Glutamatergic neuron (in vitro differentiated cells): ENCODE measurements around the gene MBOAT7. TPM values are rescaled to one million over a fixed set of nuclear protein-coding genes. Genes with fewer than 3 reads are reported as not detected.

Experiments used
- DNase-seq: peaks from one replicate; pipeline ENCODE4 v3.0.0; 2022
- H3K27ac Mint-ChIP-seq: one replicate; pipeline ENCODE4 v1.8.0; 2020; ENCODE audit warnings: mild to moderate bottlenecking, mixed read lengths, inconsistent platforms; ENCODE audit not compliant: unreplicated experiment
- H3K27me3 Mint-ChIP-seq: one replicate; pipeline ENCODE4 v1.8.0; 2020; ENCODE audit warnings: mild to moderate bottlenecking, moderate library complexity, mixed read lengths, inconsistent platforms; ENCODE audit not compliant: unreplicated experiment
- H3K36me3 Mint-ChIP-seq: one replicate; pipeline ENCODE4 v1.8.0; 2020; ENCODE audit warnings: mild to moderate bottlenecking, mixed read lengths, inconsistent platforms; ENCODE audit not compliant: unreplicated experiment
- H3K4me1 Mint-ChIP-seq: one replicate; pipeline ENCODE4 v1.8.0; 2020; ENCODE audit warnings: mild to moderate bottlenecking, low read depth, mixed read lengths, inconsistent platforms; ENCODE audit not compliant: unreplicated experiment
- H3K4me3 Mint-ChIP-seq: one replicate; pipeline ENCODE4 v1.8.0; 2020; ENCODE audit warnings: mild to moderate bottlenecking, mixed read lengths, inconsistent platforms; ENCODE audit not compliant: unreplicated experiment
- H3K9me3 Mint-ChIP-seq: one replicate; pipeline ENCODE4 v1.8.0; 2020; ENCODE audit warnings: mild to moderate bottlenecking, moderate library complexity, mixed read lengths, inconsistent platforms; ENCODE audit not compliant: unreplicated experiment
- total RNA-seq: library from RNA; stranded (reverse); fragmentation: NEBNext Ultra II Directional; extraction: Animal tissue kit (Norgen Biotek cat#: 25700); gene quantifications from one replicate; pipeline ENCODE4 v1.2.1, GENCODE V29; 2021; ENCODE audit not compliant: unreplicated experiment
- TF ChIP-seq, protein P1 (sequence below): fragments of 200-600 bp; sonication (generic); IDR thresholded peaks from one replicate; pipeline ENCODE4 v1.5.0; 2021; ENCODE audit not compliant: partially characterized antibody, unreplicated experiment

Gene MBOAT7
- total RNA-seq, 1 donor from 2014 or later: 62.0 TPM

DNA sequence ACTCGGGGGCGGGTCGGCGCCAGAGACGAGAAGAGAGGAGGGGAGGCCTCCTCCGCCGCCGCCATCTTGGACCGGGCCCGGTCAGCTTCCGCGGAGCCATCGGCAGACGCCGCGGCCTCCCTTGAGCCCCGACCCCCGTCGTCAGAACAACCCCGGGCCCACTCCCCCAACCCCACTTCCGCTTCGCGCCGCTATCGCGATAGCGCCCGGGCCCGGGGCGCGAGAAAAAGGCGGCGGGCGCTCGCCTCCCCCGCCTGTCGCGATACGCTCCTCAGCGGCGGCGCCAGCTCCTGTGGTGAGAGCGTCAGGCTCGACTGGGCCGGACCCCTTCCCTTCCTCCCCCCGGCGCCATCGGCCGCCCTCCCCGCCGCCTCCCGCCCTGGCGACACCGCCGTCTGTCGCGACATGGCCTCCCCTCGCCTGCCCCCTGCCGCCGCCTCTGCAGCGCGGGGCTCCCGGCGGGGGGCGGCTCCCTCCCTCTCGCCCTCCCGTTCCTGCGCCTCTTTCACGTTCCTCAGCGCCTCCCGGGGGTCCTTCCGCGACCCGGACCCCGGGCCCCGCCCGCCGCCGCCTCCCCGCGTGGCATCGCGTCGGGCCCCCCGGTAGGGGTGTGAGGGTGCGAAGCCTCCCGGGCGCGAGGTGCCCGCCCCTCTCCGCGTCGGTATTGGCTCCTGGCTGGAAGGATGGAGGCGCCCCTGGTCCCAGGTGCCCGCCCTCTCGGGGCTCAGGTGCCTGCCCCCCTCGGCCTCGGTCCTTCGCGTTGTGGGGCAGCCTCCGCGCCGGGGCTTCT is 51.5 kb downstream of the MBOAT7 start, which contains the start of gene CNOT3:
Gene CNOT3 (plus strand): TSS at position 64 of the 790 bp plus-strand sequence. CDS start 5,217 bp downstream, outside the sequence.
- peak; percentile 57 for DNase-seq
- Mint-ChIP-seq H3K36me3 (no peaks in the 10 kb centered on the region), H3K9me3 (peaks cover 11% of the 10 kb centered on the region), H3K4me3 (peak within 1 kb of the TSS; percentile 96), H3K4me1 (peaks cover 3% of the 10 kb centered on the region), H3K27me3 (peaks cover 16% of the 10 kb centered on the region), H3K27ac (peak within 1 kb of the TSS; percentile 84)
- TF ChIP-seq, protein P1, sequence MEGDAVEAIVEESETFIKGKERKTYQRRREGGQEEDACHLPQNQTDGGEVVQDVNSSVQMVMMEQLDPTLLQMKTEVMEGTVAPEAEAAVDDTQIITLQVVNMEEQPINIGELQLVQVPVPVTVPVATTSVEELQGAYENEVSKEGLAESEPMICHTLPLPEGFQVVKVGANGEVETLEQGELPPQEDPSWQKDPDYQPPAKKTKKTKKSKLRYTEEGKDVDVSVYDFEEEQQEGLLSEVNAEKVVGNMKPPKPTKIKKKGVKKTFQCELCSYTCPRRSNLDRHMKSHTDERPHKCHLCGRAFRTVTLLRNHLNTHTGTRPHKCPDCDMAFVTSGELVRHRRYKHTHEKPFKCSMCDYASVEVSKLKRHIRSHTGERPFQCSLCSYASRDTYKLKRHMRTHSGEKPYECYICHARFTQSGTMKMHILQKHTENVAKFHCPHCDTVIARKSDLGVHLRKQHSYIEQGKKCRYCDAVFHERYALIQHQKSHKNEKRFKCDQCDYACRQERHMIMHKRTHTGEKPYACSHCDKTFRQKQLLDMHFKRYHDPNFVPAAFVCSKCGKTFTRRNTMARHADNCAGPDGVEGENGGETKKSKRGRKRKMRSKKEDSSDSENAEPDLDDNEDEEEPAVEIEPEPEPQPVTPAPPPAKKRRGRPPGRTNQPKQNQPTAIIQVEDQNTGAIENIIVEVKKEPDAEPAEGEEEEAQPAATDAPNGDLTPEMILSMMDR: peak; percentile 26

DNA sequence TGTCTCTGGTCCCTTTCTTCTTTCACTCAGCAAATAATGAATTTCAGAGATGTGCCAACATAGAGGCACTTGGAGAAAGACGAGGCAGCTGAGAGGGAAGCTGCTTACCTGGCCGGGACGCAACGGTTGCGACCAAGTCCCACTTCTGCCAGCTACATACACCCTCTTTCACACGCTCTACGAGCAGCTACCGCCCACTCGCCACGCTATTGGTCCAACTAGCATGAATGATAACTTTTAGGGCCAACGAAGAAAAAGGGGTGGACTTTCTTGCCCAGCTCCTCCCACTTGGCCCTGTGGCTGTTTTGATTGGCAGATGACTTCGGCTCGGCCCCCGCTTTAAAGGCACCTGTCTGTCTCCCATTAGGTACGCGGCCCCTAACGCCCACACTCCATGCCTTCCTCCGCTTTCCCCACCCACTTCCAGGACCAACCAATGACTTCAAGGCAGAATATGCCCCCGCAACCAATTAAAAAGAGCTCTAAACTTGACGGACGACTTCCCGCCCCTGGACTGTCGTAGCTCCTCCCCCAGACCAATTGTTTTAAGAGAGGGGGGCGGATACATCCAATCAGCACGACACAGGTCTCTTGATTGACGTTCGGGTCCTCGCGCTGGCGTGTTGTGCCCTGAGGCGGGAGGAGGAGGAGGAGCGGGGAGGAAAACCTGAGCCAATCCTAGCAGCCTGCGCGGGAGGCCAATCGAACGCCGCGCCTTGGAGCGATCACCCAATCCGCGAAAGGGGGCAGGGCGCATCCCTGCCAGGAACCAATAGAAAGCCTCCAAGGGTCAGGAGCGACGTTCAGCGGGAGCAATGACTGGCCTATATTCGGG is 52.3 kb downstream of the MBOAT7 start:
- peaks cover 3% of the 10 kb centered on the region for H3K4me1 Mint-ChIP-seq
- no peaks in the 10 kb centered on the region for H3K36me3 Mint-ChIP-seq

DNA sequence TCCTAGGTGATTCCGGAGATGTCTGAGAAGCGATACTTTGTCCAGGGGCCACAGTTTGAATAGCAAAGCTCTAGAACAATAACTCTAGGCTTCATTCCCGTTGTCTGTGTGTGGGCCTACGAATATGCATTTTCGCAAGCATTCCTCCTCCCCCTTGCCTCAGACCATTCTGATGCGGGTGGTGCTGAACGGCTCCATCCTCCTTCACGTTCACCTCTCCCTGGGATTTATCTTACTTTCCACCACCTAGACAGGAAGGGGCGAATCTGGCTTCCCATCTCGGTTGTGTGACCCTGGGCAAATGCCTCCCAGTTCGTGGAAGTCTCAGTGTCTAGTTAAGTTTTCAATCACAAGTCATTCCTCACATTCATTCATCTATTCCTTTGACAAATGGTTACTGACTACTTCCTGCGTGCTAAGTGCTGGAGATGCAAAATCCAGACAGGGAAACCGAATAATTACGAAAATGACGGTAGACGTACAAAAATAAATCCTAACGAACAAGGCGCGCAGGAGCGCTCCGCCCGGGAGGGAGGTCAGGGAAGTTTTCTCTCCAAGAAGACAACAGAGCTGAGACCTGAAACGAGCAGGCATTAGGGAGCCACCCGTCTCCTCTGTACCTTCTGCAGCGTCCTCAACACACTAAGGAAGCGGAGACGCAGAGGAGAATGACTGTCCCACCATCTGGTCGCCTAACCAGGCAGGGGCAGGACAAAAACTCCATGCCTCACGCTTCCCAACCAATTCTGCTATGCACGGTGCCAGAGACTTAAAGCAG is 53.1 kb downstream of the MBOAT7 start:
- peak overlapping the region; percentile 96 for H3K4me3 Mint-ChIP-seq
- no peak for DNase-seq

More for the DNA sequence above, 52.3 kb downstream of the MBOAT7 start:
- TF ChIP-seq, protein P1: no peak
- H3K27me3 Mint-ChIP-seq: peaks cover 16% of the 10 kb centered on the region
- H3K9me3 Mint-ChIP-seq: peaks cover 11% of the 10 kb centered on the region
- H3K27ac Mint-ChIP-seq: peak overlapping the region; percentile 67
- DNase-seq: peak; percentile 99
- peak overlapping the region; percentile 96 for H3K4me3 Mint-ChIP-seq

DNA sequence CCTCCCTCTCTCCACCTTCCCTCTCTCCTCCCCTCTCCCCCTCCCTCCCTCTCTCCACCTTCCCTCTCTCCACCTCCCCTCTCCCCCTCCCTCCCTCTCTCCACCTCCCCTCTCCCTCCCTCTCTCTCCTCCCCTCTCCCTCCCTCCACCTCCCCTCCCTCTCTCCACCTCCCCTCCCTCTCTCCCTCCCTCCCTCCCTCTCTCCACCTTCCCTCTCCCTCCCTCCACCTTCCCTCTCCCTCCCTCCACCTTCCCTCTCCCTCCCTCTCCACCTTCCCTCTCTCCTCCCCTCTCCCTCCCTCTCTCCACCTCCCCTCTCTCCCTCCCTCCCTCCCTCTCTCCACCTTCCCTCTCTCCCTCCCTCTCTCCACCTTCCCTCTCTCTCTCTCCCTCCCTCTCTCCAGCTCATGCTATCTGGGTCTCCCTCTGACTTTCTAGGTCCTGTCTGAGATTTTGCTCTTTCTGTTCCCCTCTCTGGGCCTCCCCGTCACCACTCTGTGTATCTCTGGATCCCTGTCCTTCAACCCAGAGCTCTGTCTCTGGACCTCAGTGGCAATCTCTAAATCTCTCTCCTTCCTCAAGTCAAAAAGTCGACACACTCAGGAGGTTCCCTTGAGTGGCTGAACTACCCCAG is 55.3 kb downstream of the MBOAT7 start:
- Mint-ChIP-seq H3K9me3 (peaks cover 9% of the 10 kb centered on the region), H3K27ac (peak overlapping the region; percentile 42), H3K4me3 (no peak overlapping the region), H3K27me3 (peaks cover 15% of the 10 kb centered on the region), H3K36me3 (no peaks in the 10 kb centered on the region), H3K4me1 (peaks cover 3% of the 10 kb centered on the region)
- DNase-seq: no peak
- TF ChIP-seq, protein P1: no peak

More for the DNA sequence above, 53.1 kb downstream of the MBOAT7 start:
- H3K4me1 Mint-ChIP-seq: peaks cover 3% of the 10 kb centered on the region
- H3K36me3 Mint-ChIP-seq: no peaks in the 10 kb centered on the region
- H3K27ac Mint-ChIP-seq: peak overlapping the region; percentile 67
- TF ChIP-seq, protein P1: no peak
- H3K9me3 Mint-ChIP-seq: peaks cover 11% of the 10 kb centered on the region
- H3K27me3 Mint-ChIP-seq: peaks cover 16% of the 10 kb centered on the region
